Osteoblast (primary cell): ENCODE data around the gene ZNF30. TPM values are rescaled to one million over a fixed set of nuclear protein-coding genes. Genes with fewer than 3 reads are reported as not detected.
A peak's percentile ranks its signal among the peaks of the same experiment; 100 is the strongest.
"Not testable (repeated sequence)": the region's sequence is repeated elsewhere in the genome, so short reads cannot be mapped to it uniquely, and the experiment has no call there.

Experiments used
- DNase-seq: peaks from one replicate; pipeline ENCODE4 v3.0.0; 2011; ENCODE audit warnings: low spot score, mixed read lengths; ENCODE audit not compliant: insufficient read length; ENCODE audit errors: missing footprints
- H2AFZ ChIP-seq: 2 replicates; pipeline ENCODE4 v1.6.0; 2011; ENCODE audit warnings: mild to moderate bottlenecking, low read length
- H3K27ac ChIP-seq: 2 replicates; pipeline ENCODE4 v1.5.1; 2011; ENCODE audit warnings: mild to moderate bottlenecking, low read depth, low read length, moderate library complexity
- H3K27me3 ChIP-seq: 2 replicates; pipeline ENCODE4 v1.6.0; 2012; ENCODE audit warnings: mild to moderate bottlenecking, control low read depth, inconsistent platforms, low read length, moderate library complexity; ENCODE audit not compliant: insufficient read depth
- H3K36me3 ChIP-seq: 2 replicates; pipeline ENCODE4 v1.5.1; 2011; ENCODE audit warnings: mild to moderate bottlenecking, low read length, control low read depth, moderate library complexity; ENCODE audit not compliant: insufficient read depth
- H3K4me1 ChIP-seq: 2 replicates; pipeline ENCODE4 v1.5.1; 2011; ENCODE audit warnings: mild to moderate bottlenecking, low read length, control low read depth, moderate library complexity; ENCODE audit not compliant: insufficient read depth
- H3K4me2 ChIP-seq: 2 replicates; pipeline ENCODE4 v1.6.0; 2011; ENCODE audit warnings: mild to moderate bottlenecking, low read length; ENCODE audit not compliant: insufficient read depth
- H3K4me3 ChIP-seq: fragments of 200-600 bp; sonication (generic); 3 replicates; pipeline ENCODE4 v1.5.1; 2012; ENCODE audit warnings: mild to moderate bottlenecking, low read length, inconsistent platforms; ENCODE audit not compliant: insufficient read depth
- H3K79me2 ChIP-seq: 2 replicates; pipeline ENCODE4 v1.6.0; 2012; ENCODE audit warnings: mild to moderate bottlenecking, low read length, control low read depth, inconsistent platforms; ENCODE audit not compliant: insufficient read depth
- H3K9me3 ChIP-seq: 2 replicates; pipeline ENCODE4 v1.5.1; 2011; ENCODE audit warnings: low read depth, low read length, control low read depth
- H4K20me1 ChIP-seq: 2 replicates; pipeline ENCODE4 v1.6.0; 2012; ENCODE audit warnings: mild to moderate bottlenecking, low read length, control low read depth; ENCODE audit not compliant: insufficient read depth
- CTCF ChIP-seq: IDR thresholded peaks from 2 replicates; pipeline ENCODE4 v1.5.1; 2011; ENCODE audit warnings: mild to moderate bottlenecking, low read depth, low read length, moderate library complexity; ENCODE audit errors: extremely low read depth
- total RNA-seq: library from RNA; depleted of rRNA; stranded (reverse); fragments of >200 nt; gene quantifications from 2 replicates; pipeline ENCODE4 v1.2.3, GENCODE V29; 2012

Gene ZNF30
- total RNA-seq, 1 donor, result 4.3 TPM

- no peak for TF ChIP-seq CTCF
- no peak within 1 kb of the TSS for H3K27ac ChIP-seq
- peaks cover 6% of the 10 kb centered on the region for H3K9me3 ChIP-seq
- peaks cover 8% of the 10 kb centered on the region for H3K4me1 ChIP-seq
- peaks cover 5% of the 10 kb centered on the region for H4K20me1 ChIP-seq
- H3K27me3 ChIP-seq, result no peaks in the 10 kb centered on the region
- H2AFZ ChIP-seq, result peak within 1 kb of the TSS; percentile 88
- peaks cover 11% of the 10 kb centered on the region for H3K36me3 ChIP-seq
- peak; percentile 95 for DNase-seq
- peaks cover 15% of the 10 kb centered on the region for H3K79me2 ChIP-seq
- H3K4me2 ChIP-seq, result peak within 1 kb of the TSS; percentile 90
- peak within 1 kb of the TSS; percentile 86 for H3K4me3 ChIP-seq
Measured at GRCh38 chr19:34963573-34964406, 37.1 kb downstream of the ZNF30 start, which contains the start of gene ZNF792. Gene ZNF792 (minus strand): TSS chr19:34964229. CDS start chr19:34963662, 567 bp downstream.

GRCh38 chr19:34964598-34964997, 37.9 kb downstream of the ZNF30 start:
- Histone ChIP-seq H3K36me3 (peaks cover 3% of the 10 kb centered on the region), H3K27me3 (no peaks in the 10 kb centered on the region), H4K20me1 (peaks cover 5% of the 10 kb centered on the region), H3K27ac (no peak overlapping the region), H3K79me2 (peaks cover 15% of the 10 kb centered on the region), H3K4me2 (peak overlapping the region; percentile 90), H3K9me3 (no peaks in the 10 kb centered on the region), H2AFZ (no peak overlapping the region), H3K4me1 (peaks cover 8% of the 10 kb centered on the region), H3K4me3 (peak overlapping the region; percentile 86)
- no peak for TF ChIP-seq CTCF
- no peak for DNase-seq

GRCh38 chr19:34965505-34965904, 38.8 kb downstream of the ZNF30 start:
- H3K4me2 ChIP-seq, H3K36me3 ChIP-seq, H2AFZ ChIP-seq, H3K4me3 ChIP-seq, H3K9me3 ChIP-seq, H4K20me1 ChIP-seq, H3K27me3 ChIP-seq, DNase-seq, H3K4me1 ChIP-seq, H3K27ac ChIP-seq: not testable (repeated sequence)
- H3K79me2 ChIP-seq, result peaks cover 15% of the 10 kb centered on the region

- TF ChIP-seq CTCF, result no peak
- Histone ChIP-seq H3K36me3 (no peaks in the 10 kb centered on the region), H3K27me3 (no peaks in the 10 kb centered on the region), H3K4me3 (no peak overlapping the region), H3K9me3 (no peaks in the 10 kb centered on the region), H3K27ac (no peak overlapping the region), H4K20me1 (peaks cover 1% of the 10 kb centered on the region), H3K4me2 (no peak overlapping the region), H3K4me1 (peaks cover 8% of the 10 kb centered on the region), H2AFZ (no peak overlapping the region), H3K79me2 (peaks cover 6% of the 10 kb centered on the region)
- DNase-seq, result no peak
Measured at GRCh38 chr19:34967551-34967950, 40.8 kb downstream of the ZNF30 start.
